SU-DHL-6 (cell line): ENCODE data around the gene MGAT5.

Experiments
- H2AFZ ChIP-seq: fragments of 200-600 bp; sonication (generic); 2 replicates; pipeline ENCODE4 v1.6.1; 2014; ENCODE audit warnings: low read depth, mild to moderate bottlenecking, moderate library complexity, mixed read lengths, antibody characterized with exemption, low read length; ENCODE audit not compliant: severe bottlenecking
- H3F3A ChIP-seq: fragments of 200-600 bp; shearing (Covaris generic); 2 replicates; pipeline ENCODE4 v1.6.0; 2016; ENCODE audit warnings: antibody characterized with exemption, mild to moderate bottlenecking; ENCODE audit not compliant: insufficient read depth
- H3K27ac ChIP-seq: fragments of 200-600 bp; sonication (generic); 2 replicates; pipeline ENCODE4 v1.5.1; 2016; ENCODE audit warnings: low read depth, mild to moderate bottlenecking, low read length, moderate library complexity, mixed read lengths
- H3K27me3 ChIP-seq: fragments of 200-600 bp; sonication (generic), shearing (Covaris generic); 2 replicates; pipeline ENCODE4 v1.6.0; 2014; ENCODE audit warnings: mild to moderate bottlenecking, low read length
- H3K36me3 ChIP-seq: fragments of 200-600 bp; sonication (generic); 2 replicates; pipeline ENCODE4 v1.6.1; 2014; ENCODE audit warnings: mild to moderate bottlenecking, low read length, mixed read lengths
- H3K4me2 ChIP-seq: fragments of 300-600, 200-600 bp; shearing (Covaris generic), sonication (generic); 2 replicates; pipeline ENCODE4 v1.6.0; 2014; ENCODE audit warnings: low read length, low read depth, mild to moderate bottlenecking; ENCODE audit not compliant: poor library complexity, severe bottlenecking
- H3K4me3 ChIP-seq: fragments of 200-600 bp; sonication (generic); 2 replicates; pipeline ENCODE4 v1.5.1; 2014; ENCODE audit warnings: antibody characterized with exemption, low read length, mild to moderate bottlenecking, mixed read lengths; ENCODE audit not compliant: insufficient read depth, poor library complexity, severe bottlenecking
- H3K79me2 ChIP-seq: fragments of 200-600 bp; sonication (generic); 2 replicates; pipeline ENCODE4 v1.6.1; 2014; ENCODE audit warnings: mild to moderate bottlenecking, low read length, moderate library complexity; ENCODE audit not compliant: insufficient read depth
- H3K9ac ChIP-seq: fragments of 200-600 bp; sonication (generic); 2 replicates; pipeline ENCODE4 v1.7.0; 2014; ENCODE audit warnings: mild to moderate bottlenecking, low read length
- H3K9me2 ChIP-seq: fragments of 200-600 bp; sonication (generic); replicated peaks from 2 replicates; pipeline ENCODE4 v1.6.1; 2014; ENCODE audit warnings: low read length; ENCODE audit not compliant: insufficient read depth
- H3K9me3 ChIP-seq: fragments of 200-600 bp; sonication (generic); 2 replicates; pipeline ENCODE4 v1.6.1; 2014; ENCODE audit warnings: low read length, mixed read lengths; ENCODE audit not compliant: insufficient read depth
- H4K20me1 ChIP-seq: fragments of 200-600 bp; sonication (generic); 2 replicates; pipeline ENCODE4 v1.6.1; 2014; ENCODE audit warnings: low read depth, mild to moderate bottlenecking, antibody characterized with exemption, low read length, moderate library complexity, mixed read lengths
- EZH2phosphoT487 ChIP-seq: fragments of 200-600 bp; sonication (generic), shearing (Covaris generic); conservative IDR thresholded peaks from 2 replicates; pipeline ENCODE4 v1.6.1; 2018; ENCODE audit warnings: mild to moderate bottlenecking, antibody characterized with exemption, low read length, moderate library complexity, mixed read lengths
- TF ChIP-seq, protein P1 (sequence below): fragments of 200-600 bp; sonication (generic); IDR thresholded peaks from one replicate; pipeline ENCODE4 v1.5.1; 2017; ENCODE audit warnings: antibody characterized with exemption, mild to moderate bottlenecking, low read length, moderate library complexity; ENCODE audit not compliant: insufficient read depth, poor library complexity, severe bottlenecking

The MGAT5 gene

DNA sequence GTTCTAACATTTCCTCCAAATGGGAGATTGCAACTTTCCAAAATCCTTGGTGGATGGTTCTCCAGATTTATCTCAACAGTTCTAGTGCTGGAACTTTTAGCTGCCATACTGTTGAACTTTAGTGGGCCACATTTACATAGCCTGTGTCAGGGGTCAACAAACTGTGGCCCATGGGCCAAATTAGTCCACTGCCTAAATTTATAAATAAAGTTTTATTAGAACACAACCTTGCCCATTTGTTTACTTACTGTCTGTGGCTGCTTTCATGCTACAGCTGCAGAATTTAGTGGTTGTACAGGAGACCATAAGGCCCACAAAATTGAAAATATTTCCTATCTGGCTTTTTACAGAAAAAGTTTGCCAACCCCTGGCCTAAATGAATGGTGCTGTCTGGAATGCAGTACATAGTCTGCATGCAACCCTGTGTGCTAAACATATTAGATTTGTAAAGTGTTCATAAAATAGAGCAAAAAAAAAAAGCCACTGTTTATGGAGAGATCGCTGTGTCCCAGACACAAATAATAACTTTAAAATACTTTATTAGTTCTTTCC is 30.3 kb downstream of the MGAT5 start:
- Histone ChIP-seq H3K4me2 (no peak overlapping the region), H3K9me2 (no peaks in the 10 kb centered on the region), H3K9ac (no peak overlapping the region), H3K36me3 (no peaks in the 10 kb centered on the region; the same call in 1 of the 2 replicates), H3K9me3 (no peaks in the 10 kb centered on the region), H4K20me1 (no peaks in the 10 kb centered on the region), H3F3A (no peaks in the 10 kb centered on the region), H2AFZ (no peak overlapping the region), H3K79me2 (no peaks in the 10 kb centered on the region), H3K27ac (no peak overlapping the region), H3K4me3 (no peak overlapping the region), H3K27me3 (no peaks in the 10 kb centered on the region)
- TF ChIP-seq, protein P1, sequence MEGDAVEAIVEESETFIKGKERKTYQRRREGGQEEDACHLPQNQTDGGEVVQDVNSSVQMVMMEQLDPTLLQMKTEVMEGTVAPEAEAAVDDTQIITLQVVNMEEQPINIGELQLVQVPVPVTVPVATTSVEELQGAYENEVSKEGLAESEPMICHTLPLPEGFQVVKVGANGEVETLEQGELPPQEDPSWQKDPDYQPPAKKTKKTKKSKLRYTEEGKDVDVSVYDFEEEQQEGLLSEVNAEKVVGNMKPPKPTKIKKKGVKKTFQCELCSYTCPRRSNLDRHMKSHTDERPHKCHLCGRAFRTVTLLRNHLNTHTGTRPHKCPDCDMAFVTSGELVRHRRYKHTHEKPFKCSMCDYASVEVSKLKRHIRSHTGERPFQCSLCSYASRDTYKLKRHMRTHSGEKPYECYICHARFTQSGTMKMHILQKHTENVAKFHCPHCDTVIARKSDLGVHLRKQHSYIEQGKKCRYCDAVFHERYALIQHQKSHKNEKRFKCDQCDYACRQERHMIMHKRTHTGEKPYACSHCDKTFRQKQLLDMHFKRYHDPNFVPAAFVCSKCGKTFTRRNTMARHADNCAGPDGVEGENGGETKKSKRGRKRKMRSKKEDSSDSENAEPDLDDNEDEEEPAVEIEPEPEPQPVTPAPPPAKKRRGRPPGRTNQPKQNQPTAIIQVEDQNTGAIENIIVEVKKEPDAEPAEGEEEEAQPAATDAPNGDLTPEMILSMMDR, result no peak
- TF ChIP-seq EZH2phosphoT487, result no peak

DNA sequence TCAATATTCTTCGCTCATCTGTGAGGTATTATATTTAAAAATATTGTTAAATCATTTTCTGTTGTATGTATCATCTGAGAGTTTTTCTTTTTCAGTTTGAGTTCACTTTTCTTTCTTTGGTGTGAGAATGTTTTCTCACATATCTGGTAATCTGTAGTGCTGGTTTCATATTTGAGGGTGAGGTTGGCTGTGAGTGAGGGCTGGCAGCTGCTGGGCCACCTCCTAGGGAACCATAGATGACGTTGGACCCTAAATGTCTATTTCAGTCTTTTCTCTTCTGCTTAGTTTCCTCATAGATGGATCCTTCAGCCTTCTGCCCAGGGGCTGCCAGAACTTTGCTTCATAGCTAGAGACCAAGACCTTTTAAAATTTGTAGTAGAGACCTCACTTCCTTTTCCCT is 33.5 kb downstream of the MGAT5 start:
- Histone ChIP-seq H3K9ac (no peak overlapping the region), H3K36me3 (no peaks in the 10 kb centered on the region), H3K4me2 (no peak overlapping the region), H2AFZ (no peak overlapping the region), H3K27ac (no peak overlapping the region), H3K27me3 (no peaks in the 10 kb centered on the region), H3F3A (no peaks in the 10 kb centered on the region), H4K20me1 (no peaks in the 10 kb centered on the region), H3K9me3 (no peaks in the 10 kb centered on the region), H3K79me2 (no peaks in the 10 kb centered on the region), H3K4me3 (no peak overlapping the region), H3K9me2 (no peaks in the 10 kb centered on the region)
- TF ChIP-seq EZH2phosphoT487, result no peak
- TF ChIP-seq, protein P1, result no peak

DNA sequence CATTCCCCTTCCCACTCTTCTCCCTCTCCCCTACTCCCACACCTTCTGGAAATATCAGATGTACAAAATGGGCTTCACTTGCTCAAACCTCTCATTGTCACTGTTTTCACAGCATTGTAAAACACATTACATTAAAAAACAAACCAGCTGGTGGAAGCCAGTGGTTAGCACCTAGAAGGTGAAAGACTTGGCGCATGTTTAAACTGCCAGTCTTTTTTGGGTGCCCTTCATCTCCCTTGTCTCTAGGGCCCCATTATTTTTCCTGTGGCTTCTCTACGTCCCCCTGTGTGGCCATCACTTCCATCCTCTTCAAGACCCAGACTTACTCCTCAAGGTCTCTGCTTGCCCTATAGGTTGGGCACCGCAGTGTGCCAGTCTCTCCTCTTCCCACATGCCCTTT is 34.9 kb downstream of the MGAT5 start:
- H2AFZ ChIP-seq, result no peak overlapping the region
- H3K9me2 ChIP-seq, result no peaks in the 10 kb centered on the region
- no peaks in the 10 kb centered on the region for H3K79me2 ChIP-seq
- no peak overlapping the region for H3K9ac ChIP-seq
- no peaks in the 10 kb centered on the region for H3K27me3 ChIP-seq
- no peak overlapping the region for H3K4me2 ChIP-seq
- H4K20me1 ChIP-seq, result no peaks in the 10 kb centered on the region
- H3K4me3 ChIP-seq, result no peak overlapping the region
- no peaks in the 10 kb centered on the region for H3K36me3 ChIP-seq
- 0 out of 2 replicates have a peak, but pooled peaks cover 3% of the 10 kb centered on the region for H3F3A ChIP-seq
- TF ChIP-seq EZH2phosphoT487, result no peak
- TF ChIP-seq, protein P1, result no peak
- H3K27ac ChIP-seq, result no peak overlapping the region
- no peaks in the 10 kb centered on the region for H3K9me3 ChIP-seq
